GM18505 (cell line): ENCODE measurements around the gene CEP85L.
A peak's percentile ranks its signal among the peaks of the same experiment; 100 is the strongest.

ENCODE experiments used
- ATAC-seq: cut with Tn5 transposase; IDR thresholded peaks from one replicate; pipeline ENCODE4 v1.9.1; 2021; ENCODE audit not compliant: unreplicated experiment
- POLR2A ChIP-seq: IDR thresholded peaks from 4 replicates; pipeline ENCODE4 v1.6.1; 2011; ENCODE audit warnings: borderline replicate concordance; ENCODE audit not compliant: insufficient read depth, insufficient read length; ENCODE audit errors: extremely low read depth

The CEP85L gene

GRCh38 chr6:118596774-118597320 is 54.5 kb downstream of the CEP85L start:
- no peak for ATAC-seq
- TF ChIP-seq POLR2A: no peak

GRCh38 chr6:118594877-118595276 is 56.5 kb downstream of the CEP85L start:
- no peak for ATAC-seq
- TF ChIP-seq POLR2A: no peak

GRCh38 chr6:118591897-118592296 is 59.5 kb downstream of the CEP85L start:
- TF ChIP-seq POLR2A: no peak
- no peak for ATAC-seq

- no peak for ATAC-seq
Measured at GRCh38 chr6:118589649-118590365, 61.6 kb downstream of the CEP85L start.

GRCh38 chr6:118589186-118589585 is 62.2 kb downstream of the CEP85L start:
- no peak for ATAC-seq
- no peak for TF ChIP-seq POLR2A

More at GRCh38 chr6:118589649-118590365, 61.6 kb downstream of the CEP85L start:
- TF ChIP-seq POLR2A: no peak

- TF ChIP-seq POLR2A: no peak
- ATAC-seq: no peak
Measured at GRCh38 chr6:118588626-118589025, 62.8 kb downstream of the CEP85L start.

GRCh38 chr6:118586746-118587485 is 64.5 kb downstream of the CEP85L start:
- ATAC-seq: no peak
- TF ChIP-seq POLR2A: no peak

- ATAC-seq: no peak
- TF ChIP-seq POLR2A: no peak
Measured at GRCh38 chr6:118584911-118585310, 66.5 kb downstream of the CEP85L start.

GRCh38 chr6:118581489-118581959 is 69.9 kb downstream of the CEP85L start:
- no peak for ATAC-seq
- no peak for TF ChIP-seq POLR2A

- no peak for TF ChIP-seq POLR2A
Measured at GRCh38 chr6:118580585-118581419, 70.6 kb downstream of the CEP85L start.

GRCh38 chr6:118579786-118580185 is 71.6 kb downstream of the CEP85L start:
- TF ChIP-seq POLR2A: no peak
- ATAC-seq: no peak

More at GRCh38 chr6:118580585-118581419, 70.6 kb downstream of the CEP85L start:
- ATAC-seq: peak; percentile 78

GRCh38 chr6:118578617-118579016 is 72.8 kb downstream of the CEP85L start:
- no peak for ATAC-seq
- no peak for TF ChIP-seq POLR2A

GRCh38 chr6:118577972-118578371 is 73.4 kb downstream of the CEP85L start:
- no peak for ATAC-seq
- TF ChIP-seq POLR2A: no peak
